Activated naive CD8-positive, alpha-beta T cell treated with anti-CD3 and anti-CD28 coated beads for 36 hours (primary cell): ENCODE measurements around the gene AGMAT. TPM values are rescaled to one million over a fixed set of nuclear protein-coding genes. Genes with fewer than 3 reads are reported as not detected.

Experiments
- DNase-seq: peaks from one replicate; pipeline ENCODE4 v3.0.0; 2021
- H3K27ac Mint-ChIP-seq: one replicate; pipeline ENCODE4 v1.8.0; 2022; ENCODE audit warnings: mild to moderate bottlenecking, moderate library complexity, mixed read lengths
- H3K27me3 Mint-ChIP-seq: one replicate; pipeline ENCODE4 v1.8.0; 2022; ENCODE audit warnings: mild to moderate bottlenecking, mixed read lengths
- H3K36me3 Mint-ChIP-seq: one replicate; pipeline ENCODE4 v1.8.0; 2021; ENCODE audit warnings: mild to moderate bottlenecking, mixed read lengths
- H3K4me1 Mint-ChIP-seq: one replicate; pipeline ENCODE4 v1.8.0; 2021; ENCODE audit warnings: mixed read lengths
- H3K4me3 Mint-ChIP-seq: one replicate; pipeline ENCODE4 v1.8.0; 2022; ENCODE audit warnings: mild to moderate bottlenecking, moderate library complexity, mixed read lengths
- H3K9me3 Mint-ChIP-seq: one replicate; pipeline ENCODE4 v1.8.0; 2022; ENCODE audit warnings: mixed read lengths
- total RNA-seq, 2 experiments: library from RNA; stranded (reverse); gene quantifications; one replicate each; pipeline ENCODE4 v1.2.3, GENCODE V29; 2021

Gene AGMAT
- total RNA-seq, 2 experiments from 2014 or later = 25.4 to 26.2 TPM

DNA sequence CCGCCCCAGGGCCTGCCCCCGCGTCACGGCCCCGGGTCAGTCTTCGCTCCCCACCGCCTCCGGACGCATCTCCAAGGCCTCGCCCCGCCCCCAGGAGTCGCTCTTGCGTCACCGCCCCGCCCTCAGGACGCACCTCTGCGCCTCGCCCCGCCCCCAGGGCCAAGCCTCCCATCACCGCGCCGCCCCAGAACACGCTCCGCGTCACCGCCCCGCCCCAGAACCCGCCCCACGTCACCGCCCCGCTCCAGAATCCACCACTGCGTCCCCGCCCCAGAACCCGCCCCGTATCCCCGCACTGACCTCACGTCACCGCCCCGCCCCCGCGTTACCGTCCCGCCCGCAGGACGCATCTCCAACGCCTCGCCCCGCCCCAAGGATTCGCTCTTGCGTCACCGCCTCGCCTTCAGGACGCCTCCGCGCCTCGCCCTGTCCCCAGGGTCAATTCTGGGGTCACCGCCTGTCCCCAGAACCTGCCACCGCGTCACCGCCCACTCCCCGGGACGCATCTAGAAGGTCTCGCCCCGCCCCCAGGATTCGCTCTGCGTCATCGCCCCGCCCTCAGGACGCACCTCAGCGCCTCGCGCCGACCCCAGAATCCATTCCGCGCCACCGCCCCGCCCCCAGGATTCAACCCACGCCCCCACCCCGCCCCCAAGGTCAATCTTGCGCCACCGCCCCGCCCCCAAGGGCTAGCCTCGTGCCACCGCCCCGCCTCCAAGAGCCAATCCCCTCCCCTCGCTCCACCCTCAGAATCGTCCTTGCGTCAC lies 60.4 kb downstream of the AGMAT start:
- peaks cover 45% of the 10 kb centered on the region for H3K4me1 Mint-ChIP-seq

DNA sequence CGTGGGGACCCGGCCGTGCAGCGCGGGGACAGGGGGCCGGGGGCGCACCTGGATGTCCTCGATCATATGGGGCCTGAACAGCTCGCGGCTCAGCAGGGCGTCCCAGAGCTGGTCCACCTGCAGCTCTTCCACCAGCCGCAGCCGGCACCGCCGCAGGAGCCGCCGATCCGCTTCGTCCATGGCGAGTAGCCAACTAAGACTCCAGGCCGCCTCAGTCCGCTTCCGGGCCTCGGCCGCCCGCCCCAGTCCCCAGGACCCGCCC lies 60.9 kb downstream of the AGMAT start, which contains the start of gene CASP9:
CASP9 (minus strand) TSS at position 195 of the 262 bp plus-strand sequence; CDS start at position 180, 15 bp downstream.
- Mint-ChIP-seq H3K4me3 (peak within 1 kb of the TSS; percentile 85), H3K27ac (peak within 1 kb of the TSS; percentile 98), H3K27me3 (no peaks in the 10 kb centered on the region), H3K36me3 (no peaks in the 10 kb centered on the region), H3K9me3 (no peaks in the 10 kb centered on the region), H3K4me1 (peaks cover 42% of the 10 kb centered on the region)
- DNase-seq = no peak

More for the DNA sequence above, 60.4 kb downstream of the AGMAT start:
- DNase-seq = peak; percentile 99
- no peaks in the 10 kb centered on the region for H3K27me3 Mint-ChIP-seq
- peak overlapping the region; percentile 98 for H3K27ac Mint-ChIP-seq
- H3K4me3 Mint-ChIP-seq = peak overlapping the region; percentile 85
- no peaks in the 10 kb centered on the region for H3K36me3 Mint-ChIP-seq
- H3K9me3 Mint-ChIP-seq = no peaks in the 10 kb centered on the region

DNA sequence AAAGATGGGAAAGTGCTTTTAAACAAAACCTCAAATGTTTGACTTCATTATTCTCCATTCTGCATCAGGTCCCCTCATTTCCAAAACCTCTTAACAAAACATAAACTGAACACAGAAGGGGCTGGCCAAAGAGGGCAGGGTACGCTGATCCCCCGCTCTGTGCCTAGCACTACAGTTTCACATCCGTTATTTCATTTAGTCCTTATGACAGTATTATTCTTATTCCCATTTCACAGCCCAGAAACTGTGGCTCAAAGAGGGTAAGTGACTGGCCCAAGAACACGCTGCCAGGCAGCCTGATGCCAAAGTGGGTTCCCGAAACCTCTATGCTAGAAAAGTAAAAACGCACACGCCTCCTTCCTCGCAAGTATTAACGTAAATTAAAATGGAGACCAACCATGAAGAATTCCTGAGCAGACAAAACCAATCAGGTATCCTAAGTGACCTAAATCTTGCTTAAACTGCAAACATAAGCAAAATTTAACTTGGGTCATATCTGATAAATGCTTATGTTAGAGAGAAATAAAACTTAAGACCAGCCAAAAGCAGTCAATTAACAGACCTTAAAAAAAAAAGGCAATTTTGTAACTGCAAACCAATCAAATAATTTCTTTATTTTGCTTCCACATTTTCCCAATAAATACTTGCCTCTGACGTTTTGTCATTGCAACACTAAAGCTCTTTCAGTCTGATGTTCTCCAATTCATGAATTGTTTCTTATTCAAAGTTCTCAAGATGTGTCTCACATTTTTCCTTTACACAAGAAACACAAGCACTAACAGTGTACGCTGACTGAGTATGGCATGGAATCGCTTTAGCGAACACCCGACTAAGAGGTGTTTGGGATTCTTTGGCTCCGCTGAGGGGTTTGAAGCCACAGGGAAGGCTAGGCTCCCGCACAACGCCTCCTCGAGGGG lies 61.5 kb downstream of the AGMAT start:
- DNase-seq = no peak
- H3K4me1 Mint-ChIP-seq = peaks cover 38% of the 10 kb centered on the region
- no peaks in the 10 kb centered on the region for H3K27me3 Mint-ChIP-seq

DNA sequence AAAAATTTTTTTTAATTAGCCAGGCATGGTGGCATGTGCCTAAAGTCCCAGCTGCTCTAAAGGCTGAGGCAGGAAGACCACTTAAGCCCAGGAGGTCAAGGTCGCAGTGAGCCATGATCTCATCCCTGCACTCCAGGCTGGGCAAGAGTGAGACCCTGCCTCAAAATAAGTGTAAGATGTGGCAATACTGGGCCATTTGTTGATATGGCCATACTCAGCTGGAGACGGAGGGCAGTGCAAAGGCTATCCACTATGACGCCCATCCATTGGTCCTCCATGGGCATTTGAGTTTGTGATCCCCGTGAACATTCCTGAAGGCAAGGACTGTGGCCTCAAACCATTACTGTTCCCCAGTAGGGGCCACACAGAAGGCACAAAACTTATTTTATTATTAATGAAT lies 62.3 kb downstream of the AGMAT start:
- Mint-ChIP-seq H3K9me3 (no peaks in the 10 kb centered on the region), H3K36me3 (no peaks in the 10 kb centered on the region), H3K27ac (no peak overlapping the region), H3K27me3 (no peaks in the 10 kb centered on the region), H3K4me1 (peaks cover 31% of the 10 kb centered on the region), H3K4me3 (peak overlapping the region; percentile 34)
- DNase-seq = no peak

More for the DNA sequence above, 61.5 kb downstream of the AGMAT start:
- Mint-ChIP-seq H3K9me3 (no peaks in the 10 kb centered on the region), H3K27ac (peak overlapping the region; percentile 98), H3K4me3 (peak overlapping the region; percentile 85), H3K36me3 (no peaks in the 10 kb centered on the region)

Other genes starting within 250 kb of the AGMAT start
- 10 to 100 TPM; 45.6 to 46.2 TPM for gene EFHD2, start 175.2 kb downstream of the AGMAT start, total RNA-seq
- gene CTRC, start 146.6 kb downstream of the AGMAT start, total RNA-seq = under 1 TPM in 1 of 2 experiments, not detected in 1; 0.30 TPM
- not detected for gene CELA2A, start 128.3 kb downstream of the AGMAT start, total RNA-seq
- not detected for gene CELA2B, start 108.9 kb downstream of the AGMAT start, total RNA-seq
- 1 to 10 TPM; 6.5 to 9.1 TPM for gene CASP9, start 60.8 kb downstream of the AGMAT start, total RNA-seq
- 10 to 100 TPM; 12.2 to 12.8 TPM for gene DNAJC16, start 58.2 kb downstream of the AGMAT start, total RNA-seq
- 10 to 100 TPM; 45.4 to 45.9 TPM for gene DDI2, start 32.4 kb upstream of the AGMAT start, total RNA-seq
- 10 to 100 TPM; 45.4 to 50.6 TPM for gene PLEKHM2, start 99.3 kb upstream of the AGMAT start, total RNA-seq
- gene SLC25A34, start 151.2 kb upstream of the AGMAT start, total RNA-seq = under 1 TPM; 0.76 to 0.94 TPM
- gene TMEM82, start 157.4 kb upstream of the AGMAT start, total RNA-seq = not detected
- gene FBLIM1, start 173.7 kb upstream of the AGMAT start, total RNA-seq = not detected
- gene UQCRHL, start 222.6 kb upstream of the AGMAT start, total RNA-seq = 1 to 10 TPM; 1.9 to 2.0 TPM